ENCODE data around the gene BOD1.
A peak's percentile ranks its signal among the peaks of the same experiment; 100 is the strongest.

BOD1 gene

DNA sequence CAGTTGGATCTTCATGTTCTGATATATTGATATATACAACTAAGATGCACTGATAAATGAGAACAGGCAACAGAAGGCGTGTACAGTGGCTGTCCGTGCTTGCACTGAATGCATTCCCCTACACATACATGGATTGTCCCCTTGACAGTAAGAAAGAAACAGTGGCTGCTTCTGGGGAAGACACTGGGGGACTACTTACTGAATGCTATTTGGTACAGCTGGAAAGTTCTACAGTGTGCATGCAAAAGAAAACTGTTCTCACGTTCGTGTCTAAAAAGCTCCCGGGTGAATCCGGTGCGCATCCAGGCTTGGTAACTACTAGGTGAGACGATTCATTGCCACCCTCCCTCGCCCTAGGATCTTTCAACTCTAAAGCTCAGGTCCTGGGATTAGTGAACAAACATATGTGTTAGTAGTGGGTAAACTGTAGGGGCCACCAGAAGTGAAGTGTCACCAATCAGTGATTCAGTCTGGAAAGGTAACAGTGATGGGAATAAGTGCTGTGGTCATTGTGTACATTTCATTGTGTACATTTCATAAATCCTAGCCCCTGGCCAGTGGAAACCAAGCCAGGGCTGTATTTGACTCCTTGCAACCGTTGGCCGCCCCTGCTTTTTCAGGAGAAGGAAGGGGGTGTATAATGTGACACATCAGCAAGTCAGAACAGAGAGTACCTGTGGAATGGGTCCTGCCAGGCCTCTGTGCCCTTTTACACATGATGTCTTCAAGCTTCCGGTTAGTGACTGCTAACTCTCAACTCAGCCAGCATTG lies 46.3 kb upstream of the BOD1 start:
- no peak for TF ChIP-seq YY1 (IDR thresholded peaks at IDR 0.05; ENCODE audit: low read depth)
- TF ChIP-seq ZBTB7A (IDR thresholded peaks at IDR 0.05; ENCODE audit: low read depth): no peak
- TF ChIP-seq, protein P1, sequence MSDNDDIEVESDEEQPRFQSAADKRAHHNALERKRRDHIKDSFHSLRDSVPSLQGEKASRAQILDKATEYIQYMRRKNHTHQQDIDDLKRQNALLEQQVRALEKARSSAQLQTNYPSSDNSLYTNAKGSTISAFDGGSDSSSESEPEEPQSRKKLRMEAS (IDR thresholded peaks at IDR 0.05): no peak
- TF ChIP-seq NFIC (IDR thresholded peaks at IDR 0.05): no peak

DNA sequence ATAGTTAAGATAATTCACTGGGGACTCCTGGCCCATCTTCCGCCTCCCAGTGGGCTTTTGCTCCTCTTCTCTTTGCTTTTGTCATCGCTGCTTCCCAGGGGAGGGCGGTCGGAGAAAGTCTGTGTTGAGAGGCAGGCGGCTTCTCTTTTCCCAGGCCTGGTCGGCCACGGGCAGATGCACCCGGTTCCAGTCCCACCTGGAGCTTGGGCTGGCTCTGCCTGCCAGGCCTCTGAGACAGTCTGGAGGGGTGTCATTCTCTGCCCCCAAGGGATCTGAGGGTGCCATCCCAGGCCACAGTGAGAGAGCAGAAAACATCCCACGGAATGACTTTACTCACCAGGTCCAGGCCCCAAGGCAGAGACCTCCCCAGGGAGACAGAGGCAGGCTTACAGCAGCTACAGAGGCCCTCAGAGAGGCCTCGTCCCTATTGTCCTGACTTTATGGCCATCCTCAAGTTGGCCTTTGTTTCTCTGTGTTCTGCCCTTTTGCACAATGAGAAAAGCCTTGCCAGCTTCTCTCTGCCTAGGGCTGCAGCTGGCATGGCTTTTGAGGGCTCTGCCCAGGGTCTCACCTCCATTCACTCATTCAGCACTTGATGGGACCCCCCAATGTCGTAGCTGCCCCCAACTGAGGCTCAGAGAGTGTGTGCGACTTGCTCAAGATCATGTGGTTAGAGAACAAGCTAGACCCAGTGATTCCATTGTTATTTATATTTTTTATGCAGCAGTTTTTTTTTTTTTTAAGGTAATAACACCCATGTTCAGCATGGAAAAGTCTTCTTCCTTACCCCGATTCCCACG lies 44.2 kb upstream of the BOD1 start:
- TF ChIP-seq ZBTB7A (IDR thresholded peaks at IDR 0.05; ENCODE audit: low read depth) (no peak), FOXM1 (IDR thresholded peaks at IDR 0.05; ENCODE audit: borderline replicate concordance, low read depth) (no peak), EGR1 (IDR thresholded peaks at IDR 0.05) (no peak), NFIC (IDR thresholded peaks at IDR 0.05) (no peak), YY1 (IDR thresholded peaks at IDR 0.05; ENCODE audit: low read depth) (no peak)
- TF ChIP-seq, protein P1 (IDR thresholded peaks at IDR 0.05): no peak
- TF ChIP-seq, protein P2, sequence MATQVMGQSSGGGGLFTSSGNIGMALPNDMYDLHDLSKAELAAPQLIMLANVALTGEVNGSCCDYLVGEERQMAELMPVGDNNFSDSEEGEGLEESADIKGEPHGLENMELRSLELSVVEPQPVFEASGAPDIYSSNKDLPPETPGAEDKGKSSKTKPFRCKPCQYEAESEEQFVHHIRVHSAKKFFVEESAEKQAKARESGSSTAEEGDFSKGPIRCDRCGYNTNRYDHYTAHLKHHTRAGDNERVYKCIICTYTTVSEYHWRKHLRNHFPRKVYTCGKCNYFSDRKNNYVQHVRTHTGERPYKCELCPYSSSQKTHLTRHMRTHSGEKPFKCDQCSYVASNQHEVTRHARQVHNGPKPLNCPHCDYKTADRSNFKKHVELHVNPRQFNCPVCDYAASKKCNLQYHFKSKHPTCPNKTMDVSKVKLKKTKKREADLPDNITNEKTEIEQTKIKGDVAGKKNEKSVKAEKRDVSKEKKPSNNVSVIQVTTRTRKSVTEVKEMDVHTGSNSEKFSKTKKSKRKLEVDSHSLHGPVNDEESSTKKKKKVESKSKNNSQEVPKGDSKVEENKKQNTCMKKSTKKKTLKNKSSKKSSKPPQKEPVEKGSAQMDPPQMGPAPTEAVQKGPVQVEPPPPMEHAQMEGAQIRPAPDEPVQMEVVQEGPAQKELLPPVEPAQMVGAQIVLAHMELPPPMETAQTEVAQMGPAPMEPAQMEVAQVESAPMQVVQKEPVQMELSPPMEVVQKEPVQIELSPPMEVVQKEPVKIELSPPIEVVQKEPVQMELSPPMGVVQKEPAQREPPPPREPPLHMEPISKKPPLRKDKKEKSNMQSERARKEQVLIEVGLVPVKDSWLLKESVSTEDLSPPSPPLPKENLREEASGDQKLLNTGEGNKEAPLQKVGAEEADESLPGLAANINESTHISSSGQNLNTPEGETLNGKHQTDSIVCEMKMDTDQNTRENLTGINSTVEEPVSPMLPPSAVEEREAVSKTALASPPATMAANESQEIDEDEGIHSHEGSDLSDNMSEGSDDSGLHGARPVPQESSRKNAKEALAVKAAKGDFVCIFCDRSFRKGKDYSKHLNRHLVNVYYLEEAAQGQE (IDR thresholded peaks at IDR 0.05; ENCODE audit: low read depth): no peak

DNA sequence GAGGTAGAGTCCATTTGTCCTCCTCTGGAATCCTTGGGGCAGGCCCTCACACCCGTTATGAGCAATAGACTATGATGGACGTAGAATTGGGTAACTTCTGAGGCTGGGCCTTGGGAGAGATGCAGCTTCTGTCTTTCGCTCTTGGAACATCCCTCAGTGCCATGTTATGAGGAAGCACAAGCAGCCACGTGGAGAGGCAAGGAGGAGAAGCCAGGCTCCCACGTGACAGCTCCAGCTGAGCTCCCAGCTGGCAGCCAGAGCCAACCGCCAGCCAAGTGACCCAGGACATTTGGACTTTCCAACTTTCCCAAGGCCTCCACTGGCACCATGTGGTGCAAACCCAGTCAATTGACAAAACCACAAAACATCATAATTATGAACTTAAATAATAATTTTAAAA lies 43.0 kb upstream of the BOD1 start:
- TF ChIP-seq NFIC (IDR thresholded peaks at IDR 0.05) (no peak), CREB1 (IDR thresholded peaks at IDR 0.05; ENCODE audit: low read depth) (no peak), TAF1 (IDR thresholded peaks at IDR 0.05; ENCODE audit: low read depth) (no peak)
- TF ChIP-seq, protein P1 (IDR thresholded peaks at IDR 0.05): no peak
- TF ChIP-seq, protein P3, sequence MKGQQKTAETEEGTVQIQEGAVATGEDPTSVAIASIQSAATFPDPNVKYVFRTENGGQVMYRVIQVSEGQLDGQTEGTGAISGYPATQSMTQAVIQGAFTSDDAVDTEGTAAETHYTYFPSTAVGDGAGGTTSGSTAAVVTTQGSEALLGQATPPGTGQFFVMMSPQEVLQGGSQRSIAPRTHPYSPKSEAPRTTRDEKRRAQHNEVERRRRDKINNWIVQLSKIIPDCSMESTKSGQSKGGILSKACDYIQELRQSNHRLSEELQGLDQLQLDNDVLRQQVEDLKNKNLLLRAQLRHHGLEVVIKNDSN (IDR thresholded peaks at IDR 0.05): 0 out of 2 replicates have a peak, but pooled peaks have one; percentile 26

DNA sequence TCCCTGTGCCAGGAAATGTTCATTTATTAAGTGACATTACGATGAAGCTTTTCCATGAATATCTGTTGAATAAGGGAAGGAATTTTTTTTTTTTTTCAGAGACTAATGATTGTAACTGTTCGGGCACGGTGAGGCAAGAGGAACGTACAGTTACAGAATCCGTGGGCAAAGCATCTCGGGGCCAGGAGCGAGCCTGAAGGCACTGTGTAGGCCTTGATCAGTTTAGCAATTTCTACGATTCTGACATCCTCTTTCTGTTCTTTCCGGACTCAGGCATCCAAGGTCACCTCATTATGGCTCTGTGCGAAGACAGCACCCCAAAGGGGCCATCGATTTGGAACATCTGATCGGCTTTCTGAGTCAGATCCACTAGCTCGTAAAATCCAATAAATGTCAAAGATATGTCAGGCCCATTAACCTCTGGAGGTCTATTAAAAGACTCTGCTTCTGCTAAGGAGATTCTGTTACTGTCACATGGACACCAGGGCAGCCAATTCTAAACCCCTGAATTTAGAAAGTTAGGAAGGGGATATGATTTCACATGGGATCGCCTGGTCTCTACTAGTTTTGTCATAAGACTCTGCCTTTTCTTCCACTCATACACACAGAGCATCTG lies 41.4 kb upstream of the BOD1 start:
- TF ChIP-seq, protein P3 (IDR thresholded peaks at IDR 0.05): no peak
- TF ChIP-seq TCF12 (IDR thresholded peaks at IDR 0.05; ENCODE audit: low read depth) (no peak), YY1 (IDR thresholded peaks at IDR 0.05; ENCODE audit: low read depth) (no peak), ZBTB7A (IDR thresholded peaks at IDR 0.05; ENCODE audit: low read depth) (no peak), RAD21 (IDR thresholded peaks at IDR 0.05; ENCODE audit: low read depth) (no peak), EP300 (IDR thresholded peaks at IDR 0.05; ENCODE audit: borderline replicate concordance) (no peak), TEAD4 (IDR thresholded peaks at IDR 0.05) (no peak), NFIC (IDR thresholded peaks at IDR 0.05) (no peak), FOXM1 (IDR thresholded peaks at IDR 0.05; ENCODE audit: borderline replicate concordance, low read depth) (no peak), EGR1 (IDR thresholded peaks at IDR 0.05) (no peak), CEBPB (IDR thresholded peaks at IDR 0.05) (no peak), TAF1 (IDR thresholded peaks at IDR 0.05; ENCODE audit: low read depth) (no peak), CREB1 (IDR thresholded peaks at IDR 0.05; ENCODE audit: low read depth) (no peak)
- TF ChIP-seq, protein P2 (IDR thresholded peaks at IDR 0.05; ENCODE audit: low read depth): no peak
- TF ChIP-seq, protein P1 (IDR thresholded peaks at IDR 0.05): no peak

DNA sequence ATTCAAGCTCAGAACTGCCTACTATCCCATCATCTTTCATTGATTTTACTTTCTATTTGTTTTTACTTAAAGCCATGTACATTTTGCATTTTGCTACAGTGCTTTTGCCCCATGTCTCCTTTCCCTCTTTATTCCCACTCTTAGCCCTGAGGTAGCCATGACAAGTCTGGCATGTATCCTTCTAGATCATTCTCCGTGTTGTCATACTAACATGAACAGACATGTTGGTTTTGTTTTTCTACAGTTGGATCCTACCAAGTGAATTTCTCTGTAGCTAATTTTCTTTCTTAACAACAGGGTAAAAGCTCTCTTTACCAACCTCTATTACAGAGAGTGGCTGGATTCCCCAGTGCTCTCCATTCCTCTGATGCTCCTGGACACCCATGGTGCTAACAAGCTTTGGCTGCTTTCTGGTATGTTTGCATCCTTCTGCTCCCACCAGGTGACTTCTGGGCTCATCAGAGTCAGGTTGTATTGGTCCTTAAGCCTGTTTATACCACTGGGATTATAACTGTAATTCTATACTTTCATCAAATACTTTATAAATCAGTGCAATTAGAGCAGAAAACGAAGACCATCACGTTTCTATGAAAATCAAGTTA lies 38.8 kb upstream of the BOD1 start:
- no peak for TF ChIP-seq EGR1 (IDR thresholded peaks at IDR 0.05)
- TF ChIP-seq CREB1 (IDR thresholded peaks at IDR 0.05; ENCODE audit: low read depth): no peak
- TF ChIP-seq, protein P2 (IDR thresholded peaks at IDR 0.05; ENCODE audit: low read depth): no peak
- TF ChIP-seq EP300 (IDR thresholded peaks at IDR 0.05; ENCODE audit: borderline replicate concordance): no peak
- no peak for TF ChIP-seq TCF12 (IDR thresholded peaks at IDR 0.05; ENCODE audit: low read depth)
- TF ChIP-seq ZBTB7A (IDR thresholded peaks at IDR 0.05; ENCODE audit: low read depth): no peak
- no peak for TF ChIP-seq TAF1 (IDR thresholded peaks at IDR 0.05; ENCODE audit: low read depth)
